PC-3 (cell line): Measurements from ENCODE around the gene GHDC. TPM values are rescaled to one million over a fixed set of nuclear protein-coding genes. Genes with fewer than 3 reads are reported as not detected.

Experiments
- ATAC-seq: fragments of 200-7000 bp; cut with Tn5 transposase; 2 replicates; pipeline ENCODE4 v1.9.1; 2020; ENCODE audit warnings: mild to moderate bottlenecking, moderate library complexity
- BruUV-seq: library from RNA; stranded (reverse); fragments of 400-500 nt; replicated peaks from 2 replicates; lab custom pipeline; 2021; lab: Mats Ljungman, UMichigan
- CTCF ChIA-PET: fragments of 300-600 bp; sonication (Branson Sonifier 250); formaldehyde crosslinking; loops from one replicate; lab custom pipeline; 2022; ENCODE audit warnings: antibody characterized with exemption; lab: Charles Lee
- POLR2A ChIA-PET: fragments of 300-600 bp; sonication (Branson Sonifier 250); formaldehyde crosslinking; loops from one replicate; lab custom pipeline; 2022; ENCODE audit warnings: antibody characterized with exemption; ENCODE audit not compliant: unreplicated experiment; lab: Charles Lee
- DNase-seq: peaks from one replicate; pipeline ENCODE4 v3.0.0-alpha.2; 2015
- H2AFZ ChIP-seq: fragments of 300-600 bp; sonication (generic); 2 replicates; pipeline ENCODE4 v1.6.0; 2016; ENCODE audit warnings: antibody characterized with exemption, low read length
- H3F3A ChIP-seq: fragments of 300-600 bp; sonication (generic); one replicate; pipeline ENCODE4 v1.6.0; 2017; ENCODE audit warnings: antibody characterized with exemption, low read length, control low read depth, mild to moderate bottlenecking; ENCODE audit not compliant: unreplicated experiment
- H3K27ac ChIP-seq: fragments of 300-600 bp; sonication (generic); 2 replicates; pipeline ENCODE4 v1.5.1; 2016; ENCODE audit warnings: mild to moderate bottlenecking, low read length
- H3K27me3 ChIP-seq: fragments of 300-600 bp; sonication (generic); 2 replicates; pipeline ENCODE4 v1.6.1; 2016; ENCODE audit warnings: low read length, mixed read lengths
- H3K36me3 ChIP-seq: fragments of 300-600 bp; sonication (generic); 2 replicates; pipeline ENCODE4 v1.6.1; 2016; ENCODE audit warnings: low read depth, mixed run types, low read length, mixed read lengths
- H3K4me1 ChIP-seq: fragments of 300-600 bp; sonication (generic); 2 replicates; pipeline ENCODE4 v1.5.1; 2016; ENCODE audit warnings: low read length; ENCODE audit not compliant: insufficient read depth
- H3K4me2 ChIP-seq: fragments of 300-600 bp; sonication (generic); 2 replicates; pipeline ENCODE4 v1.6.0; 2016; ENCODE audit warnings: low read length
- H3K4me3 ChIP-seq: fragments of 300-600 bp; sonication (generic); 2 replicates; pipeline ENCODE4 v1.5.1; 2016; ENCODE audit warnings: mild to moderate bottlenecking, low read length, mixed read lengths
- H3K79me2 ChIP-seq: fragments of 300-600 bp; sonication (generic); 2 replicates; pipeline ENCODE4 v1.6.1; 2017; ENCODE audit warnings: low read length, mixed read lengths
- H3K9ac ChIP-seq: fragments of 300-600 bp; sonication (generic); 2 replicates; pipeline ENCODE4 v1.6.0; 2016; ENCODE audit warnings: mild to moderate bottlenecking, low read length
- H3K9me2 ChIP-seq: fragments of 300-600 bp; sonication (generic); replicated peaks from 2 replicates; pipeline ENCODE4 v1.6.1; 2016; ENCODE audit warnings: mixed run types, low read length, mixed read lengths
- H3K9me3 ChIP-seq: fragments of 300-600 bp; sonication (generic); 2 replicates; pipeline ENCODE4 v1.6.1; 2016; ENCODE audit warnings: low read length, mixed read lengths
- H4K20me1 ChIP-seq: fragments of 300-600 bp; sonication (generic); 2 replicates; pipeline ENCODE4 v1.6.1; 2016; ENCODE audit warnings: low read length, mixed read lengths
- EZH2 ChIP-seq: fragments of 300-600 bp; sonication (generic); IDR thresholded peaks from one replicate; pipeline ENCODE4 v1.6.1; 2017; ENCODE audit warnings: antibody characterized with exemption, mild to moderate bottlenecking, low read length; ENCODE audit not compliant: unreplicated experiment
- EZH2phosphoT487 ChIP-seq: fragments of 300-600 bp; sonication (generic); IDR thresholded peaks from 2 replicates; pipeline ENCODE4 v1.6.1; 2018; ENCODE audit warnings: mild to moderate bottlenecking, antibody characterized with exemption, low read length, borderline replicate concordance
- intact Hi-C: fragments of 100-400 bp; cut with micrococcal nuclease; formaldehyde crosslinking; loops from 2 replicates; pipeline ENCODE4 v1.9.0; 2023
- total RNA-seq: library from RNA; depleted of rRNA; stranded (reverse); fragments of >200 nt; gene quantifications from 2 replicates; pipeline ENCODE4 v1.2.3, GENCODE V29; 2014
- TF ChIP-seq, protein P1 (sequence below): fragments of 300-600 bp; sonication (generic); conservative IDR thresholded peaks from 2 replicates; pipeline ENCODE4 v1.5.1; 2017; ENCODE audit warnings: antibody characterized with exemption, low read depth, mild to moderate bottlenecking, low read length

GHDC gene
- total RNA-seq, 1 experiment from 2014 or later = not detected

- H3K27ac ChIP-seq = no peak overlapping the region
- DNase-seq (no peak), ATAC-seq (no peak)
- H3F3A ChIP-seq = no peaks in the 10 kb centered on the region
- intact Hi-C loops = no loop called here
- no peak overlapping the region for H3K4me3 ChIP-seq
- H3K27me3 ChIP-seq = no peaks in the 10 kb centered on the region
- H2AFZ ChIP-seq = no peak overlapping the region
- no peaks in the 10 kb centered on the region for H4K20me1 ChIP-seq
- H3K4me1 ChIP-seq = no peaks in the 10 kb centered on the region
- ChIA-PET POLR2A (no interaction called here), CTCF (no interaction called here)
- H3K36me3 ChIP-seq = no peaks in the 10 kb centered on the region
- no TSS peak for BruUV-seq
- H3K9ac ChIP-seq = no peak overlapping the region
- no peaks in the 10 kb centered on the region for H3K9me3 ChIP-seq
- no peaks in the 10 kb centered on the region for H3K79me2 ChIP-seq
- H3K4me2 ChIP-seq = no peak overlapping the region
- TF ChIP-seq EZH2 = no peak
- TF ChIP-seq, protein P1, sequence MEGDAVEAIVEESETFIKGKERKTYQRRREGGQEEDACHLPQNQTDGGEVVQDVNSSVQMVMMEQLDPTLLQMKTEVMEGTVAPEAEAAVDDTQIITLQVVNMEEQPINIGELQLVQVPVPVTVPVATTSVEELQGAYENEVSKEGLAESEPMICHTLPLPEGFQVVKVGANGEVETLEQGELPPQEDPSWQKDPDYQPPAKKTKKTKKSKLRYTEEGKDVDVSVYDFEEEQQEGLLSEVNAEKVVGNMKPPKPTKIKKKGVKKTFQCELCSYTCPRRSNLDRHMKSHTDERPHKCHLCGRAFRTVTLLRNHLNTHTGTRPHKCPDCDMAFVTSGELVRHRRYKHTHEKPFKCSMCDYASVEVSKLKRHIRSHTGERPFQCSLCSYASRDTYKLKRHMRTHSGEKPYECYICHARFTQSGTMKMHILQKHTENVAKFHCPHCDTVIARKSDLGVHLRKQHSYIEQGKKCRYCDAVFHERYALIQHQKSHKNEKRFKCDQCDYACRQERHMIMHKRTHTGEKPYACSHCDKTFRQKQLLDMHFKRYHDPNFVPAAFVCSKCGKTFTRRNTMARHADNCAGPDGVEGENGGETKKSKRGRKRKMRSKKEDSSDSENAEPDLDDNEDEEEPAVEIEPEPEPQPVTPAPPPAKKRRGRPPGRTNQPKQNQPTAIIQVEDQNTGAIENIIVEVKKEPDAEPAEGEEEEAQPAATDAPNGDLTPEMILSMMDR = no peak
- H3K9me2 ChIP-seq = no peaks in the 10 kb centered on the region
These were observed 3.6 kb downstream of the GHDC start for GRCh38 chr17:42190491-42191274.

- intact Hi-C loops = no loop called here
- ChIA-PET CTCF (no interaction called here), POLR2A (no interaction called here)
- no peaks in the 10 kb centered on the region for H4K20me1 ChIP-seq
- no peaks in the 10 kb centered on the region for H3K36me3 ChIP-seq
- H3K9ac ChIP-seq = no peak overlapping the region
- no TSS peak for BruUV-seq
- H3K4me3 ChIP-seq = no peak overlapping the region
- H3K4me2 ChIP-seq = no peak overlapping the region
- TF ChIP-seq EZH2 (no peak), EZH2phosphoT487 (no peak)
- TF ChIP-seq, protein P1 = no peak
- H3K27me3 ChIP-seq = no peaks in the 10 kb centered on the region
- ATAC-seq (no peak), DNase-seq (no peak)
- H3K9me2 ChIP-seq = no peaks in the 10 kb centered on the region
- no peaks in the 10 kb centered on the region for H3F3A ChIP-seq
- H3K4me1 ChIP-seq = no peaks in the 10 kb centered on the region
- no peak overlapping the region for H3K27ac ChIP-seq
- H3K79me2 ChIP-seq = no peaks in the 10 kb centered on the region
- H3K9me3 ChIP-seq = no peaks in the 10 kb centered on the region
- H2AFZ ChIP-seq = no peak overlapping the region
These were observed 4.7 kb downstream of the GHDC start for GRCh38 chr17:42189651-42189965.

- intact Hi-C loops = no loop called here
- H3K79me2 ChIP-seq = no peaks in the 10 kb centered on the region
- H3K27ac ChIP-seq = no peak overlapping the region
- no peaks in the 10 kb centered on the region for H3K27me3 ChIP-seq
- BruUV-seq = no TSS peak
- no peak overlapping the region for H3K4me3 ChIP-seq
- no peak overlapping the region for H3K4me2 ChIP-seq
- CTCF ChIA-PET = no interaction called here
- H3K9me3 ChIP-seq = no peaks in the 10 kb centered on the region
- no peaks in the 10 kb centered on the region for H3F3A ChIP-seq
- ATAC-seq (no peak), DNase-seq (no peak)
- TF ChIP-seq EZH2phosphoT487 = no peak
- TF ChIP-seq, protein P1 = no peak
- TF ChIP-seq EZH2 = no peak
- no peaks in the 10 kb centered on the region for H3K4me1 ChIP-seq
- no peaks in the 10 kb centered on the region for H4K20me1 ChIP-seq
- H3K36me3 ChIP-seq = no peaks in the 10 kb centered on the region
- POLR2A ChIA-PET = no interaction called here
- H3K9ac ChIP-seq = no peak overlapping the region
- no peaks in the 10 kb centered on the region for H3K9me2 ChIP-seq
- H2AFZ ChIP-seq = no peak overlapping the region
These were observed 5.3 kb downstream of the GHDC start for GRCh38 chr17:42188749-42189650.
